Neural progenitor cell (in vitro differentiated cells): ENCODE data around the gene RAD52.

ENCODE experiments used
- EZH2phosphoT487 ChIP-seq: fragments of 200-600 bp; sonication (generic); IDR thresholded peaks from 2 replicates; pipeline ENCODE4 v1.6.1; 2017; ENCODE audit warnings: antibody characterized with exemption
- TF ChIP-seq, protein P1 (sequence below): fragments of 200-600 bp; sonication (generic); IDR thresholded peaks from 2 replicates; pipeline ENCODE4 v1.5.1; 2017; ENCODE audit warnings: antibody characterized with exemption, mild to moderate bottlenecking

DNA sequence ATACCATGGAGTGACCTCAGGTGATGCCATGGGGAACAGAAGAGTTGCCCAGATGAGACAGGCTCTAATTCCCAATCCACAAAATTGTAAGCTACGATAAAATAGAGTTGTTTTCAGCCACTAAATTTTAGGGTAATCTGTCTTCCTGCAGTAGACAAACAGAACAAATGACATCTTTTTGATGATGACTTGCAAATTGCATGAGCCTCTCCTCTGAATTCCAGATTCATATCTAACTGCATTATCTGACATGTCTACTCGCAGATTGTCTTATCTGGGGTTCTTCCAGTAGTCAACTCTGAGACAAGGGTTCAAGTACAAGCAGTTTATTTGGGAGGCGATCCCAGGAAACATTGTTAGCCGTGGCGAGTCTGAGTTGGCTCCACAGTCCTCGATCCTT lies 27.1 kb upstream of the RAD52 start:
- no peak for TF ChIP-seq EZH2phosphoT487
- TF ChIP-seq, protein P1, sequence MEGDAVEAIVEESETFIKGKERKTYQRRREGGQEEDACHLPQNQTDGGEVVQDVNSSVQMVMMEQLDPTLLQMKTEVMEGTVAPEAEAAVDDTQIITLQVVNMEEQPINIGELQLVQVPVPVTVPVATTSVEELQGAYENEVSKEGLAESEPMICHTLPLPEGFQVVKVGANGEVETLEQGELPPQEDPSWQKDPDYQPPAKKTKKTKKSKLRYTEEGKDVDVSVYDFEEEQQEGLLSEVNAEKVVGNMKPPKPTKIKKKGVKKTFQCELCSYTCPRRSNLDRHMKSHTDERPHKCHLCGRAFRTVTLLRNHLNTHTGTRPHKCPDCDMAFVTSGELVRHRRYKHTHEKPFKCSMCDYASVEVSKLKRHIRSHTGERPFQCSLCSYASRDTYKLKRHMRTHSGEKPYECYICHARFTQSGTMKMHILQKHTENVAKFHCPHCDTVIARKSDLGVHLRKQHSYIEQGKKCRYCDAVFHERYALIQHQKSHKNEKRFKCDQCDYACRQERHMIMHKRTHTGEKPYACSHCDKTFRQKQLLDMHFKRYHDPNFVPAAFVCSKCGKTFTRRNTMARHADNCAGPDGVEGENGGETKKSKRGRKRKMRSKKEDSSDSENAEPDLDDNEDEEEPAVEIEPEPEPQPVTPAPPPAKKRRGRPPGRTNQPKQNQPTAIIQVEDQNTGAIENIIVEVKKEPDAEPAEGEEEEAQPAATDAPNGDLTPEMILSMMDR = no peak
